Right lobe of liver (tissue), 6 donors: ENCODE data around the gene RSRP1. TPM values are rescaled to one million over a fixed set of nuclear protein-coding genes. Genes with fewer than 3 reads are reported as not detected.
"Not testable (repeated sequence)": the region's sequence is repeated elsewhere in the genome, so short reads cannot be mapped to it uniquely, and the experiment has no call there.

Experiments
- ATAC-seq, 4 donors: fragments of 200-7000 bp; cut with Tn5 transposase; one replicate each; pipeline ENCODE4 v1.9.1; 2020; ENCODE audit warnings: mild to moderate bottlenecking in 4 of 4, moderate library complexity in 4 of 4
- DNase-seq, 3 donors: peaks; one replicate each; pipeline ENCODE4 v3.0.0-alpha.2; 2020
- H3K27ac ChIP-seq, 3 donors: fragments of 200-600 bp; one replicate each; pipeline ENCODE4 v1.8.0; 2022
- H3K27me3 ChIP-seq, 2 donors: fragments of 200-600 bp; one replicate each; pipeline ENCODE4 v1.8.0; 2022
- H3K36me3 ChIP-seq, 4 donors: fragments of 200-600 bp; sonication (generic) in 1 of 4; one replicate each; pipeline versions ENCODE4 v1.5.1 to v1.8.0; 2017 to 2022; ENCODE audit warnings: control low read depth in 1 of 4
- H3K4me1 ChIP-seq, 4 donors: fragments of 200-600 bp; sonication (generic) in 1 of 4; one replicate each; pipeline versions ENCODE4 v1.5.1 to v1.8.0; 2017 to 2022; ENCODE audit warnings: control low read depth in 1 of 4
- H3K4me3 ChIP-seq, 3 donors: fragments of 200-600 bp; one replicate each; pipeline ENCODE4 v1.8.0; 2022
- H3K9me3 ChIP-seq, 4 donors: fragments of 200-600 bp; sonication (generic) in 1 of 4; one replicate each; pipeline versions ENCODE4 v1.5.1 to v1.8.0; 2017 to 2022; ENCODE audit warnings: control low read depth in 1 of 4
- CTCF ChIP-seq, 4 donors: fragments of 200-600 bp in 3 of 4; fragments of 450-650 bp in 1 of 4; IDR thresholded peaks; one replicate each; pipeline versions ENCODE4 v1.5.1 to v1.8.0; 2016 to 2022; ENCODE audit warnings: antibody characterized with exemption in 4 of 4, mild to moderate bottlenecking in 2 of 4
- POLR2A ChIP-seq: fragments of 450-650 bp; IDR thresholded peaks from one replicate; pipeline ENCODE4 v1.6.1; 2017; ENCODE audit warnings: antibody characterized with exemption, mild to moderate bottlenecking
- WGBS: methylation state at CpG from one replicate; pipeline ENCODE4 v1.1.6; 2018; ENCODE audit warnings: low coverage, low lambda C conversion rate; ENCODE audit not compliant: insufficient coverage; ENCODE audit errors: missing lambda C conversion rate; 5-methylcytosine and 5-hydroxymethylcytosine counted together
- intact Hi-C, 2 donors: fragments of 100-400 bp; cut with DNase I; formaldehyde crosslinking; loops; one replicate each; pipeline versions ENCODE4 v1.11.2 to v1.14.1; 2022
- long read RNA-seq: library from polyadenylated mRNA; unstranded; transcript quantifications from one replicate; pipeline ENCODE4 v2.0.0, GENCODE V29; 2019
- total RNA-seq, 6 experiments: library from RNA; depleted of rRNA in 2 of 6; stranded (reverse); fragments of >200 nt in 2 of 6; fragmentation: NEBNext Ultra II Directional in 3 of 6; extraction: Animal tissue kit (Norgen Biotek cat#: 25700) in 3 of 6; gene quantifications; one replicate each; pipeline versions ENCODE4 v1.1.0 to v1.2.4, GENCODE V29; 2016 to 2023
- donor health status: DM: no; HTN: yes; CAD: no.
- donor health status: DM: no; HTN: no; CAD: no.
- donor health status: DM: no; HTN: no; CAD: no.
- donor health status: DM: no; HTN: yes; CAD: no.
- donor health status: DM: no; HTN: yes; CAD: no.

Gene RSRP1
- total RNA-seq, result 10 to 100 TPM; 32.1 to 52.1 (median 40.2) TPM
- long read RNA-seq, partial matches to known transcripts, result 1 of 8 reads
- long read RNA-seq, other reads (novel, unspliced or antisense), result 4 of 8 reads

GRCh38 chr1:25247024-25247828 lies at the start of gene RSRP1:
RSRP1 (minus strand) TSS chr1:25247454; CDS start chr1:25246963, 491 bp downstream.
- Histone ChIP-seq H3K9me3 (no peaks in the 10 kb centered on the region), H3K4me3 (peak within 1 kb of the TSS; percentile 80 to 91 (median 87)), H3K36me3 (peaks cover 11 to 33% (median 23%) of the 10 kb centered on the region in 4 donors), H3K27me3 (no peaks in the 10 kb centered on the region), H3K4me1 (peaks cover 0 to 24% (median 9%) of the 10 kb centered on the region in 4 donors), H3K27ac (peak within 1 kb of the TSS; percentile 93 to 98 (median 95))
- WGBS, result 0% methylated on average over 33 of the region's 79 CpGs
- peak; percentile 98 for TF ChIP-seq POLR2A
- no peak for TF ChIP-seq CTCF (IDR thresholded peaks at IDR 0.05)
- ATAC-seq (peak; percentile 92 to 97 (median 93)), DNase-seq (peak; percentile 100)
- intact Hi-C loops, result no loop called here

- H3K27ac ChIP-seq, intact Hi-C loops, H3K36me3 ChIP-seq, DNase-seq, H3K27me3 ChIP-seq, H3K4me3 ChIP-seq, H3K9me3 ChIP-seq, H3K4me1 ChIP-seq, ATAC-seq: not testable (repeated sequence)
- no CpG with 5 or more reads among the region's 8 CpGs for WGBS
Measured at GRCh38 chr1:25296501-25296900, 49.2 kb upstream of the RSRP1 start.

GRCh38 chr1:25294889-25295826 lies 47.9 kb upstream of the RSRP1 start:
- H3K27ac ChIP-seq, H3K9me3 ChIP-seq, H3K36me3 ChIP-seq, H3K4me1 ChIP-seq, H3K27me3 ChIP-seq, H3K4me3 ChIP-seq, intact Hi-C loops, DNase-seq: not testable (repeated sequence)
- peak in 2 of 4 donors; percentile 36 to 41 for ATAC-seq
- 77% methylated on average over 3 of the region's 14 CpGs for WGBS

GRCh38 chr1:25293426-25293825 lies 46.2 kb upstream of the RSRP1 start:
- H3K4me1 ChIP-seq, intact Hi-C loops, H3K4me3 ChIP-seq, H3K9me3 ChIP-seq, DNase-seq, ATAC-seq, H3K27ac ChIP-seq, H3K36me3 ChIP-seq, H3K27me3 ChIP-seq: not testable (repeated sequence)
- 82% methylated on average over 2 of the region's 2 CpGs for whole genome bisulfite sequencing

- peak; percentile 87 to 90 (median 88) for ATAC-seq
- H3K27ac ChIP-seq, H3K36me3 ChIP-seq, H3K4me3 ChIP-seq, intact Hi-C loops, H3K9me3 ChIP-seq, H3K27me3 ChIP-seq, DNase-seq, H3K4me1 ChIP-seq: not testable (repeated sequence)
- no CpG with 5 or more reads among the region's 6 CpGs for WGBS
- peak in 1 of 4 donors; percentile 28 for TF ChIP-seq CTCF (IDR thresholded peaks at IDR 0.05)
Measured at GRCh38 chr1:25290043-25290442, 42.8 kb upstream of the RSRP1 start.

- intact Hi-C loops, DNase-seq, H3K4me1 ChIP-seq, ATAC-seq, H3K9me3 ChIP-seq, H3K27ac ChIP-seq, H3K27me3 ChIP-seq, H3K4me3 ChIP-seq, H3K36me3 ChIP-seq: not testable (repeated sequence)
- WGBS, result 100% methylated on average over 1 of the region's 8 CpGs
Measured at GRCh38 chr1:25288573-25289101, 41.4 kb upstream of the RSRP1 start.

GRCh38 chr1:25287164-25287563 lies 39.9 kb upstream of the RSRP1 start:
- intact Hi-C loops, result not testable (repeated sequence)
- peak in 1 of 4 donors; percentile 21 for ATAC-seq

GRCh38 chr1:25285862-25286261 lies 38.6 kb upstream of the RSRP1 start:
- WGBS, result 62% methylated on average over 2 of the region's 3 CpGs
- DNase-seq, ATAC-seq, H3K4me1 ChIP-seq, H3K36me3 ChIP-seq, H3K27ac ChIP-seq, H3K9me3 ChIP-seq, H3K27me3 ChIP-seq, intact Hi-C loops, H3K4me3 ChIP-seq: not testable (repeated sequence)

More at GRCh38 chr1:25287164-25287563, 39.9 kb upstream of the RSRP1 start:
- not testable (repeated sequence) for H3K9me3 ChIP-seq, H3K36me3 ChIP-seq, DNase-seq, H3K27ac ChIP-seq, H3K4me3 ChIP-seq, H3K27me3 ChIP-seq, H3K4me1 ChIP-seq
- no CpG with 5 or more reads among the region's 6 CpGs for WGBS

- intact Hi-C loops, H3K36me3 ChIP-seq, DNase-seq, H3K27me3 ChIP-seq, H3K9me3 ChIP-seq, H3K4me3 ChIP-seq, H3K4me1 ChIP-seq, H3K27ac ChIP-seq: not testable (repeated sequence)
- no CpG with 5 or more reads among the region's 5 CpGs for WGBS
- ATAC-seq, result peak in 1 of 4 donors; percentile 14
Measured at GRCh38 chr1:25279693-25280111, 32.4 kb upstream of the RSRP1 start.
